ENCODE measurements around the gene TIMM13.

The TIMM13 gene

DNA sequence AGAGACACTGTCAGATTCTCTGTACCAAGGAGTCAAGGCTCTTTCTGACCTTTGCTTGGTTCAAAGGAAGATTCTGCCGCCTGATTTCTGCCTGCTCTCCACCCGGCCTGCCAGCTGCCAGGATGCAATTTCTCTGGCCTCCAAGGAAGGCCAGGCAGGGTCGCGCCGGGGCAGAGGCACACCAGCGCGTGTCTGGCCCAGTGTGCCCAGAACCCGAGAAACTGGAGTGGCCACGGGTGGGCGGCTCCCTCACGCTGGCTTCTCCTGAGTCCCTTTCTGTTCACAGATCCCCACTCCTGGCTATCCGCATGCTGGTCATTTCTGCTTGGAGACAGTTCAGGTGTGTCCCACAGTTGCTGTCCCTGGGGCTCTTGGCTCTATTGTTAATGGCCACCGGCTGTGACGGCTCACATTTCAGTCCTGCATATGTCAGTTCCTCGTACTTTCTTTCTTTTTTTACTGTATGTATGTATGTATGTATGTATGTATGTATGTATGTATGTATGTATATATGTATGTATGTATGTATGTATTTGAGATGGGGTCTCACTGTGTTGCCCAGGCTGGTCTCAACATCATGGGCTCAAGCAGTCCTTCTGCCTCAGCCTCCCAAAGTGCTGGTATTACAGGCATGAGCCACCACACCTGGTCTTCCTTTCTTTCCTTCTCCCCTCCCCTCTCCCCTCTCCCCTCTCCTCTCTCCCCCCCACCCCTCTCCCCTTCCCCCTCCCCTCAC is 50.4 kb downstream of the TIMM13 start:
- DNase-seq = no peak

Measured in CD4-positive, alpha-beta T cell treated with Interleukin-21 for 1 hour (primary cell).